ENCODE results near the gene MAP3K4.

Gene MAP3K4

DNA sequence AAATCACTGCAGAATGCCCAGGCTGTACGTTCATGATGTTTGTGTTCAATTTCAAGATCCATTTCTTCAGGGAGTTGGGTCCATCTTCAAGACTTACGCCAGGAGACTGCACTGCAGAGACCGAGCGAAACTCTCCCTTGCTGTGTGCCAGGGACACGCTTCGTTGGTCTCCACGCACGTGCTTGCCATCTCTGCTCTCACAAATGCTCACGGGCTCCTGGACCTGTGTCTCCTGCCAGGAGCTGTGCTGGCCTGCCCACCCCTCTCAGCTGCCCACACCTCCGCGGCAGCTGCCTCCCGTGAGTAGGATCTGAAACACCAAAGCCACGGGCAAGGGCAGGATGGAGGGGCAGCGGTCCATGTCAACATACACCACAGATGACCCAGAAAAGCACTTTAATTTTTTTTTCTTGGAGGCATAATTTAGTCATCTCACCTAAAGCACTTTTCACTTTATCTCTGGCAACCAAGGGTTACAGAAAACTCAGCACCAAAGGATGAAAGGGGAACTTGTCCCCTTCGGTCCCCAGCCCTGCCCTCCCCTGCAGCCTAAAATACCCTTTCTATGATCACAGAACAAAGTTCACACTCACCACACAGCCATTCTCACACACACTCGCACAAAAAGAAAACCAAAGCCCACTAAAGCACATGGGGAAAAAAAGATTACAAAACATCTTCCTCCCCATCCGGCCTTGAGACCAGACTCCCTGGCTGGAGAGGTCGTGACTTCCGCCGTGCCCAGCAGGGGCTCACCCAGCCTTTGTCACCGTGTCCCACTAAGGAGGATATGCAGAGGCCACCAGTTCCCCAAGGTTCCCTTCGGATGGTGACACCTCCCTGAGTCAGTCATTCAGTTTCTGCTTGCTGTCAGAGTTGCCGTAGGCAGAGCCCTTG, 144.4 kb downstream of the MAP3K4 start:
- TF ChIP-seq, protein P1, sequence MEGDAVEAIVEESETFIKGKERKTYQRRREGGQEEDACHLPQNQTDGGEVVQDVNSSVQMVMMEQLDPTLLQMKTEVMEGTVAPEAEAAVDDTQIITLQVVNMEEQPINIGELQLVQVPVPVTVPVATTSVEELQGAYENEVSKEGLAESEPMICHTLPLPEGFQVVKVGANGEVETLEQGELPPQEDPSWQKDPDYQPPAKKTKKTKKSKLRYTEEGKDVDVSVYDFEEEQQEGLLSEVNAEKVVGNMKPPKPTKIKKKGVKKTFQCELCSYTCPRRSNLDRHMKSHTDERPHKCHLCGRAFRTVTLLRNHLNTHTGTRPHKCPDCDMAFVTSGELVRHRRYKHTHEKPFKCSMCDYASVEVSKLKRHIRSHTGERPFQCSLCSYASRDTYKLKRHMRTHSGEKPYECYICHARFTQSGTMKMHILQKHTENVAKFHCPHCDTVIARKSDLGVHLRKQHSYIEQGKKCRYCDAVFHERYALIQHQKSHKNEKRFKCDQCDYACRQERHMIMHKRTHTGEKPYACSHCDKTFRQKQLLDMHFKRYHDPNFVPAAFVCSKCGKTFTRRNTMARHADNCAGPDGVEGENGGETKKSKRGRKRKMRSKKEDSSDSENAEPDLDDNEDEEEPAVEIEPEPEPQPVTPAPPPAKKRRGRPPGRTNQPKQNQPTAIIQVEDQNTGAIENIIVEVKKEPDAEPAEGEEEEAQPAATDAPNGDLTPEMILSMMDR (IDR thresholded peaks at IDR 0.05; ENCODE audit: low read depth, low read length): no peak
- no peak overlapping the region for H3K4me3 ChIP-seq (ENCODE audit: low read depth, low read length)

DNA sequence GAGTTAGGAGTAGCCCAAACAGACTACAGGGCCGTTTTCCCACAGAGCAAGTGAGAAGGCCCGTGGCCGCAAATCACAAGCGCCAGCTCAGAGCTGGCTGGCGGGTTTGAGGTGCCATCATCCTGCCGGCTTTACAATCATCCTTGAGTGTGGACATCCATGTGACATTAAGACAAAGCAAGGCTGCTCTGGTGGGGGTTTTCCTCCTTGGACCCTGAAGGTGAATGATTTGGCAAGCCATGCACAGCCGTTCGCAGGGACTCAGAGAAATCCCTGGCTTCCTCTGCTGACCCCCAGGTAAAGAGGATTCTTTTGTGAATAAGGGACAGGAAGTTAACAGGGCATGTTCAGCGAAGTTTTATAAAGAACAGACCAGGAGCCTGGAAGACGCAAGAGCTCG, 145.1 kb downstream of the MAP3K4 start:
- H3K4me3 ChIP-seq (ENCODE audit: low read depth, low read length): no peak overlapping the region
- TF ChIP-seq, protein P1 (IDR thresholded peaks at IDR 0.05; ENCODE audit: low read depth, low read length): no peak

DNA sequence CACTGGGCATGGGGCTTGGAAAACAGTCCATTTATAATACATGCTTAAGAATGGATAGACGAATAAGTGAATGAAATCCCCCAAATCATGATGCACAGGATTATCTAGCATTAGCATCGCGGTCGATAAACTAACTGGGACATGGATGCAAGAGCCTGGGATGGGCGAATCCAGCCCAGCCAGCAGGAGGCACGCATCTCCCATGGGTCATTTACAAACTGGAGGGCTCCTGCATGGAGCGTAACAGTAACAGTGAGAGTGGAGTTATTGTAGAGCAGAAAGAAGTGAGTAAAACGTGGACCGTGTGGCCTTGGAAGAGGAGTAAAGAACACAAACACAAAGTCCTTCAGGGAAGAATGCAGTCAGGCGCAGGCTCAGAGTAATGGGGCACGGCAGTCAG, 145.8 kb downstream of the MAP3K4 start:
- TF ChIP-seq, protein P1 (IDR thresholded peaks at IDR 0.05; ENCODE audit: low read depth, low read length): no peak
- no peak overlapping the region for H3K4me3 ChIP-seq (ENCODE audit: low read depth, low read length)

DNA sequence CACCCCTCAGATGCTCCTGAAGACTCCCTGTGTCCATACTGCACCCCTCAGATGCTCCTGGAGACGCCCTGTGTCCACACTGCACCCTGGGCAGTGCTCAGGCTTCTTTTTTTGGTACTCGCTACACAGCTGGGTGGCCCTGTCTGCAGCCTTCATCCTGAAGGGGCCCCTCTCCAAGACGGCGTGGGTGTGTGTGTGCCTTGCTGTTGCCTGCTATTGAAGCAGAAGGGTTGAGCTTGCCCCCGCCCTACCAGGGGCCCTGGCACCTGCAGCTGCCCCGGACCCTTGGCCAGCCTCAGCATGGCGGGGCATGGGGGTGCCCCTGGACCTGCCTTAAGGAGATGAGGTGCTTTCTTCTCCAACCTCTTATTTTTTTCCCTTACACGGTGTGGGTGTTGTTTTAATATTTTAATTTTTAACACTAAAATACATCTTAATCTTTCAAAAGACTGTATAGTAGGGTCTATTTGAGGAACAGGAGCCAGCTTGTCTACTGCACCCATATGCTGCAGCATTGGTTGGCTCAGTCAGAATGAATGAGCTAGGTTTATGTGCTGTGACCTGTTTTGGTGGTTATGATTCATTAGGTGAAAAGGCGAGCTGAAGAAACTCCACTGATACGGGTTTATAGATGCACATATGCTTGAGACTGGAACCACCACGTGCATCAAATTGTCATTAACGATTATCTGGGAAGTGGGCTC, 146.4 kb downstream of the MAP3K4 start:
- TF ChIP-seq, protein P1 (IDR thresholded peaks at IDR 0.05; ENCODE audit: low read depth, low read length): no peak

DNA sequence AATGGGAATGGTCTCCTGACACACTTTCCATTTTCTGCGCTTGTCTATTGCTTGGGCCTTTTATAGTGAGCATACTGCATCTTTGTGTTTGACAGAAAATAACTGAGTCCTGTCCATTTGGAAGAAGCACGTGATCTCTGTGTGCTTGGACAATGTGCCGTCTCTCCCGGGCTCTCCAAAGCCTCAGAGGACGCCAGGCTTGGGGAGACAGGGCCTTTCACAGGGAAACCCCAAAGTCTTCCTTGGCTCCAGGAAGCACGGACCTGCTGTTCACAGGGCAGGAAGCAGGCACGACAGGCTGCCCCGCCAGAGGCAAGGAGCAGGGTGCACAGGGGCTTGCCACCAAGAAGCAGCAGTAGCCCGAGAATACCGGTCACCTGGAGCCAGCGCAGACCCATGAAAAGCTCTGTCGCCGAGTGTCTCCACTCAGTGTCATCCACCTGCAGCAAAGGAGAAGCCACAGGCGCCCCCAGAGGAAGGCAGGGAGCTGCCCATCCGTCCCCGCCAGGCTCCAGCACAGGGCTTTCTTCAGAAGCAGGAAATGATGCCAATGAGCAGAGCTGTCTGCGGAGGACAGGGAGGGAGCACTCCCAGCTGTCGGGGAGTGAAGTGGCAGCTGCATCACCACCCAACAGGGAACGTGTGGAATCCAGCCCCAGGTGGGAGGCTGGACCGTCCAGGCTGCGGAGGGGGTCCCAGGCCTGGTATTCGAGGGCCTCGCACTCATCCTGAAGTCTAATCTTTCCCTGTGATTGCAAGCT, 147.2 kb downstream of the MAP3K4 start:
- H3K4me3 ChIP-seq (ENCODE audit: low read depth, low read length): no peak overlapping the region
- TF ChIP-seq, protein P1 (IDR thresholded peaks at IDR 0.05; ENCODE audit: low read depth, low read length): no peak

More for the DNA sequence above, 146.4 kb downstream of the MAP3K4 start:
- no peak overlapping the region for H3K4me3 ChIP-seq (ENCODE audit: low read depth, low read length)

DNA sequence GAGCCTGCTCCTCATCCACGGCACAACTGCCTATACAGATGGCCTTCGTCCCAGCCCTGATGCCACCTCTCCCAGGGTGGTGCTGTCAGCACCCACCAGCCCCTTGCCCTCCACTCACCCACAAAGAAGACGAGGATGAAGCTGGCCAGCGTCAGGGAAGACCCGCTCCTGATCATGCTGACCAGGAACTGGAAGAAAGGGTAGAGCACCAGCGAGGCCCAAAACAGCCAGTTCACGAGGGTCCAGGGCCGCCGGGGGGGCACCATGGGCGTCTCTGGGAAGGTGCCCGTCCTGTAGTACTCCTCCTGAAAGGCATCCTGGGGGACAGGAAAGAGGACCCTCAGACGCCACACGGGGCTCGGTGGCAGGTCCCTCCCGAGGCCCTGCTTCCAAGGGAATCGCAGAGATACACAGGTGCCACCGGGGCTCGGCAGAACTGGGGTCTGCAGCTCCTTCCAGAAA, 147.8 kb downstream of the MAP3K4 start:
- H3K4me3 ChIP-seq (ENCODE audit: low read depth, low read length): no peak overlapping the region
- TF ChIP-seq, protein P1 (IDR thresholded peaks at IDR 0.05; ENCODE audit: low read depth, low read length): no peak
